ENCODE results near the gene TGFBR2. TPM values are rescaled to one million over a fixed set of nuclear protein-coding genes. Genes with fewer than 3 reads are reported as not detected.

Gene TGFBR2
- total and polyA plus RNA-seq, 10 donors, result 18.2 to 322 (median 239) TPM

DNA sequence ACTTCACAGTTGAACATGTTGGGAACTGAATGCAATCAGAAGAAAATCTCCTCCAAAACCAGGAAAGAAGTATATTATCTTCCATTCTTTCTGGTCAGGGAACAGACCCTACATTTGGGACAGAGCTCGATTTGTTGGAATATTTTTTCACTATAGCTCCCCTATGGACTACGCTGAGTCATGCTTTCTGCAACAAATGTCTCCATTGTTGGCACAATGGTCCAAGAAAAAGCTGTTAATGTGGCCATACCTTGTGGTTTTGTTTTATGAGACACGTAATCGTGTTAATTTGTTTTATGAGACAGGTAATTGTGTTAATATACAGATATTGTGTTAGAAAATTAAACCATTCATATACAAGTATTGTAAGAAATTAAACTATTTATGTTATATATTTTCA, 101.4 kb downstream of the TGFBR2 start:
- no peak overlapping the region for H3K27ac ChIP-seq
- intact Hi-C loops (cut with DNase I; ENCODE audit: low total_unique reads), result loop anchor here (10.0 kb wide), 1 partner anchor 393 kb away; no protein-coding TSS in a partner anchor
- no peaks in the 10 kb centered on the region for H3K36me3 ChIP-seq
- H3K27me3 ChIP-seq (replicated peaks in 1 of 7), result no peaks in the 10 kb centered on the region
- 90 to 98% (median 93%) methylated on average over 4 of the region's 4 CpGs for WGBS, 5 donors
- DNase-seq, result no peak
- H3K4me1 ChIP-seq, result peaks cover 0 to 13% (median 2%) of the 10 kb centered on the region in 6 donors
- TF ChIP-seq POLR2A (IDR thresholded peaks at IDR 0.05) (no peak), POLR2AphosphoS5 (IDR thresholded peaks at IDR 0.05) (no peak)
- TF ChIP-seq, protein P1, sequence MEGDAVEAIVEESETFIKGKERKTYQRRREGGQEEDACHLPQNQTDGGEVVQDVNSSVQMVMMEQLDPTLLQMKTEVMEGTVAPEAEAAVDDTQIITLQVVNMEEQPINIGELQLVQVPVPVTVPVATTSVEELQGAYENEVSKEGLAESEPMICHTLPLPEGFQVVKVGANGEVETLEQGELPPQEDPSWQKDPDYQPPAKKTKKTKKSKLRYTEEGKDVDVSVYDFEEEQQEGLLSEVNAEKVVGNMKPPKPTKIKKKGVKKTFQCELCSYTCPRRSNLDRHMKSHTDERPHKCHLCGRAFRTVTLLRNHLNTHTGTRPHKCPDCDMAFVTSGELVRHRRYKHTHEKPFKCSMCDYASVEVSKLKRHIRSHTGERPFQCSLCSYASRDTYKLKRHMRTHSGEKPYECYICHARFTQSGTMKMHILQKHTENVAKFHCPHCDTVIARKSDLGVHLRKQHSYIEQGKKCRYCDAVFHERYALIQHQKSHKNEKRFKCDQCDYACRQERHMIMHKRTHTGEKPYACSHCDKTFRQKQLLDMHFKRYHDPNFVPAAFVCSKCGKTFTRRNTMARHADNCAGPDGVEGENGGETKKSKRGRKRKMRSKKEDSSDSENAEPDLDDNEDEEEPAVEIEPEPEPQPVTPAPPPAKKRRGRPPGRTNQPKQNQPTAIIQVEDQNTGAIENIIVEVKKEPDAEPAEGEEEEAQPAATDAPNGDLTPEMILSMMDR (IDR thresholded peaks at IDR 0.05 in 8 of 11, conservative IDR thresholded peaks at IDR 0.05 in 3 of 11), result no peak
- no peak overlapping the region for H3K4me3 ChIP-seq
- peaks cover 0 to 8% (median 6%) of the 10 kb centered on the region in 8 donors for H3K9me3 ChIP-seq

DNA sequence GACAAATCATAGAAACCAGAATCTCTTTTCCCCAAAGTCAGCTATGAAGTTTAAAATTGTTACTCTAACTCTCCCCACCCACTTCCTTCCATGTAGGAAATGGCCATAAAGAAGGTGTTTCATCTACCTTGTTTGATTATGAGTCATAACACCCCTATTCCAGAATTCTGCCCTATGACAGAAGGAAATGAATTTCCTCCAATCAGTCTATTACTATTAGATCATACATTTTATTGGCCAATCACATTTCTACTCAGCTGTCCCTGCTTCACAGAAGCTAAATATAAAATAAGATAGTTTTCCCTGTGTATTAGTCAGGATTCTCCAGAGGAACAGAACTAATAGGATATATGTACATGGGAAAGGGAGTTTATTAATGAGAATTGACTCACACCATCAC, 102.1 kb downstream of the TGFBR2 start:
- no peaks in the 10 kb centered on the region for H3K36me3 ChIP-seq
- H3K27ac ChIP-seq, result no peak overlapping the region
- no peak for TF ChIP-seq POLR2AphosphoS5 (IDR thresholded peaks at IDR 0.05)
- TF ChIP-seq, protein P1 (IDR thresholded peaks at IDR 0.05 in 8 of 11, conservative IDR thresholded peaks at IDR 0.05 in 3 of 11), result no peak
- no peak for TF ChIP-seq POLR2A (IDR thresholded peaks at IDR 0.05)
- peaks cover 0 to 2% (median under 1%) of the 10 kb centered on the region in 8 donors for H3K9me3 ChIP-seq
- intact Hi-C loops (cut with DNase I; ENCODE audit: low total_unique reads), result loop anchor here (10.0 kb wide), 1 partner anchor 394 kb away; no protein-coding TSS in a partner anchor
- H3K4me3 ChIP-seq, result no peak overlapping the region
- no peak for DNase-seq
- H3K4me1 ChIP-seq, result peaks cover 0 to 19% (median 5%) of the 10 kb centered on the region in 6 donors
- H3K27me3 ChIP-seq (replicated peaks in 1 of 7), result no peaks in the 10 kb centered on the region

DNA sequence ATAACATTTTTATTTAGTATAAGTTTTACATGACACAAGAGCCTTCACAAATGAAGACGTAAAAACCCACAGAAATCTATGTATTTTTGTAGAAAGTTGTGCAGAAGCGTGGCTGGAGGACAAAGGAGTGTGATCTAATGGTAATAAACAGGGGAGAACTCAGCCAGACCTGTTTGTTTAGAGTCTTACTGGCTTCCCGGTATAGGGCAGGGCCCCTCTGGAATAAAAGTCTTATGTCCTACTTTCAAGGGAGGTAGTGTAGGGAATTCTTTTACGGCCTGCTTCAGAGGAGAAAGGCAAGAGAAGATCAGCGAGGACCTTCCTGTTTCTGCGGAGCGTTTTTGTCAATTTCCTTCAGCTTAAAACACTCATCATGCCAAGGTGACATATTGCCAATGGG, 103.6 kb downstream of the TGFBR2 start:
- intact Hi-C loops (cut with DNase I; ENCODE audit: low total_unique reads), result no loop called here
- no peaks in the 10 kb centered on the region for H3K36me3 ChIP-seq
- WGBS, 5 donors, result 85 to 90% (median 86%) methylated on average over 7 of the region's 7 CpGs

DNA sequence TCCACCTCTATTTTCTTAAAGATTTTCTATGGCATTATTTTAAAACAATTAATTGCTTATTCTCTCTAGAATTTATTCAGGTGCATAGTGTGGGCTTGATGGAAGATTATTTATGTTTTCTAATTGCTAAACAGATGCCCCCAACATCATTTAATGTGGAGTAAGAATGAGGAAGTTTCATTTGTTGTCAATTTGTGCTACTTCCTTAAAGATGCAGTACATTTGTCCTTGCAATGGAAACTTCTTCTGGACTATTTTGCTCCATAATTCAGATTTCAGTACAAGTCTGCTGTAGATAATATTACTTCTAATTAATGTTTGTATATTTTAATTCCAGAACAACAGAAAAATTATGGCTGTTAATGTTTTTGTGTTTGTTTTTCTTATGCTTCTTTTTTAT, 104.8 kb downstream of the TGFBR2 start:
- TF ChIP-seq POLR2A (IDR thresholded peaks at IDR 0.05) (no peak), POLR2AphosphoS5 (IDR thresholded peaks at IDR 0.05) (no peak)
- TF ChIP-seq, protein P1 (IDR thresholded peaks at IDR 0.05 in 8 of 11, conservative IDR thresholded peaks at IDR 0.05 in 3 of 11), result no peak
- intact Hi-C loops (cut with DNase I; ENCODE audit: low total_unique reads), result no loop called here
- no peak for DNase-seq
- no peak overlapping the region for H3K27ac ChIP-seq
- peaks cover 0 to 11% (median 0%) of the 10 kb centered on the region in 8 donors for H3K9me3 ChIP-seq
- no peak overlapping the region for H3K4me3 ChIP-seq
- H3K36me3 ChIP-seq, result no peaks in the 10 kb centered on the region
- H3K27me3 ChIP-seq (replicated peaks in 1 of 7), result no peaks in the 10 kb centered on the region
- peaks cover 0 to 19% (median 3%) of the 10 kb centered on the region in 6 donors for H3K4me1 ChIP-seq

More for the DNA sequence above, 103.6 kb downstream of the TGFBR2 start:
- Histone ChIP-seq H3K4me1 (peaks cover 0 to 19% (median 5%) of the 10 kb centered on the region in 6 donors), H3K27me3 (replicated peaks in 1 of 7) (no peaks in the 10 kb centered on the region), H3K9me3 (peaks cover 0 to 11% (median 0%) of the 10 kb centered on the region in 8 donors), H3K4me3 (no peak overlapping the region), H3K27ac (no peak overlapping the region)
- no peak for DNase-seq
- TF ChIP-seq POLR2A (IDR thresholded peaks at IDR 0.05) (no peak), POLR2AphosphoS5 (IDR thresholded peaks at IDR 0.05) (no peak)
- TF ChIP-seq, protein P1 (IDR thresholded peaks at IDR 0.05 in 8 of 11, conservative IDR thresholded peaks at IDR 0.05 in 3 of 11), result no peak
